Tibial nerve (tissue), 4 donors: ENCODE data around the gene RNF126.

Source experiments
- EP300 ChIP-seq, 2 donors: sonication (generic); formaldehyde crosslinking; IDR thresholded peaks; one replicate each; pipeline ENCODE4 v1.6.1; 2017; ENCODE audit warnings: antibody characterized with exemption in 2 of 2, mild to moderate bottlenecking in 1 of 2
- TF ChIP-seq, protein P1 (sequence below), 5 experiments: fragments of 200-600 bp in 3 of 5; fragments of 450-650 bp in 2 of 5; sonication (generic) in 3 of 5; IDR thresholded peaks; one replicate each; pipeline ENCODE4 v1.5.1; 2016 to 2019; ENCODE audit warnings: antibody characterized with exemption in 5 of 5, mild to moderate bottlenecking in 3 of 5, moderate library complexity in 2 of 5

DNA sequence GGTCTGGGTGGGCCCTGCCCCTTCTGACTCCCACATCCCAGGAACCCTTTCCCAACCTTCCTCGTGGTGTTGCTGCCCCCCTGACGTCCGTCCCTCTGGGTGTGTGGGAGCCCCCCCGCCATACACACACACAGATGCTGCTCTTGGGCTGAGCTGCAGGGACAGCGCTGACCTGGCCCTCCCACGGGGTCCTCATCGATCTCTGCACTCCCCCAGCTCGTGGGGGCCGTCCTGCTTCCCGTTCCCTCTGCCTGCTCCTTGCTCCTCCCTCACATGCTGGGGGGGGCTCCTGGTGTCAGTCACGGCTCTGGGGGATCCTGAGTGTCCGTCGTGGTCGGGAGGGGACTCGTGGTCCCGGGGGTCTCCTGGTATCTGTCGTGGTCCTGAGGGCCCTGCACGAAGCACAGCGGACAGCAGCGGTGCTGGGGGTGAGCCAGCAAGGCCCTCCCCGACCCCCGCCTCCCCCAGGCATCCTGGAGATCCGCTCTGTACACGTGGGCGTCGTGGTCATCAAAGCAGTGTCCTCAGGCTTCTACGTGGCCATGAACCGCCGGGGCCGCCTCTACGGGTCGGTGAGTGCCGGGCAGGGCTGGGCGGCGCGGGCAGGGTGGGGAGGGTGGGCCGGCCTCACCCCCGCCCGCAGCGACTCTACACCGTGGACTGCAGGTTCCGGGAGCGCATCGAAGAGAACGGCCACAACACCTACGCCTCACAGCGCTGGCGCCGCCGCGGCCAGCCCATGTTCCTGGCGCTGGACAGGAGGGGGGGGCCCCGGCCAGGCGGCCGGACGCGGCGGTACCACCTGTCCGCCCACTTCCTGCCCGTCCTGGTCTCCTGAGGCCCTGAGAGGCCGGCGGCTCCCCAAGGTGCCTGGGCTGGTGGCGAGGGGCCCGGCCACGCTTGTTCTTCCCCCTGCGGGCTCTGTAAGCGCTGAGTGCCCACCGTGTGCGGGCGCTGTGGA lies 20.0 kb downstream of the RNF126 start:
- no peak for TF ChIP-seq EP300 (IDR thresholded peaks at IDR 0.05)
- TF ChIP-seq, protein P1, sequence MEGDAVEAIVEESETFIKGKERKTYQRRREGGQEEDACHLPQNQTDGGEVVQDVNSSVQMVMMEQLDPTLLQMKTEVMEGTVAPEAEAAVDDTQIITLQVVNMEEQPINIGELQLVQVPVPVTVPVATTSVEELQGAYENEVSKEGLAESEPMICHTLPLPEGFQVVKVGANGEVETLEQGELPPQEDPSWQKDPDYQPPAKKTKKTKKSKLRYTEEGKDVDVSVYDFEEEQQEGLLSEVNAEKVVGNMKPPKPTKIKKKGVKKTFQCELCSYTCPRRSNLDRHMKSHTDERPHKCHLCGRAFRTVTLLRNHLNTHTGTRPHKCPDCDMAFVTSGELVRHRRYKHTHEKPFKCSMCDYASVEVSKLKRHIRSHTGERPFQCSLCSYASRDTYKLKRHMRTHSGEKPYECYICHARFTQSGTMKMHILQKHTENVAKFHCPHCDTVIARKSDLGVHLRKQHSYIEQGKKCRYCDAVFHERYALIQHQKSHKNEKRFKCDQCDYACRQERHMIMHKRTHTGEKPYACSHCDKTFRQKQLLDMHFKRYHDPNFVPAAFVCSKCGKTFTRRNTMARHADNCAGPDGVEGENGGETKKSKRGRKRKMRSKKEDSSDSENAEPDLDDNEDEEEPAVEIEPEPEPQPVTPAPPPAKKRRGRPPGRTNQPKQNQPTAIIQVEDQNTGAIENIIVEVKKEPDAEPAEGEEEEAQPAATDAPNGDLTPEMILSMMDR (IDR thresholded peaks at IDR 0.05): no peak
